ENCODE data around the gene MINDY2. TPM values are rescaled to one million over a fixed set of nuclear protein-coding genes. Genes with fewer than 3 reads are reported as not detected.

The MINDY2 gene, protein sequence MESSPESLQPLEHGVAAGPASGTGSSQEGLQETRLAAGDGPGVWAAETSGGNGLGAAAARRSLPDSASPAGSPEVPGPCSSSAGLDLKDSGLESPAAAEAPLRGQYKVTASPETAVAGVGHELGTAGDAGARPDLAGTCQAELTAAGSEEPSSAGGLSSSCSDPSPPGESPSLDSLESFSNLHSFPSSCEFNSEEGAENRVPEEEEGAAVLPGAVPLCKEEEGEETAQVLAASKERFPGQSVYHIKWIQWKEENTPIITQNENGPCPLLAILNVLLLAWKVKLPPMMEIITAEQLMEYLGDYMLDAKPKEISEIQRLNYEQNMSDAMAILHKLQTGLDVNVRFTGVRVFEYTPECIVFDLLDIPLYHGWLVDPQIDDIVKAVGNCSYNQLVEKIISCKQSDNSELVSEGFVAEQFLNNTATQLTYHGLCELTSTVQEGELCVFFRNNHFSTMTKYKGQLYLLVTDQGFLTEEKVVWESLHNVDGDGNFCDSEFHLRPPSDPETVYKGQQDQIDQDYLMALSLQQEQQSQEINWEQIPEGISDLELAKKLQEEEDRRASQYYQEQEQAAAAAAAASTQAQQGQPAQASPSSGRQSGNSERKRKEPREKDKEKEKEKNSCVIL
- 10 to 100 TPM in 1 of 2 experiments, 1 to 10 TPM in 1; 8.0 to 11.6 TPM for total RNA-seq

DNA sequence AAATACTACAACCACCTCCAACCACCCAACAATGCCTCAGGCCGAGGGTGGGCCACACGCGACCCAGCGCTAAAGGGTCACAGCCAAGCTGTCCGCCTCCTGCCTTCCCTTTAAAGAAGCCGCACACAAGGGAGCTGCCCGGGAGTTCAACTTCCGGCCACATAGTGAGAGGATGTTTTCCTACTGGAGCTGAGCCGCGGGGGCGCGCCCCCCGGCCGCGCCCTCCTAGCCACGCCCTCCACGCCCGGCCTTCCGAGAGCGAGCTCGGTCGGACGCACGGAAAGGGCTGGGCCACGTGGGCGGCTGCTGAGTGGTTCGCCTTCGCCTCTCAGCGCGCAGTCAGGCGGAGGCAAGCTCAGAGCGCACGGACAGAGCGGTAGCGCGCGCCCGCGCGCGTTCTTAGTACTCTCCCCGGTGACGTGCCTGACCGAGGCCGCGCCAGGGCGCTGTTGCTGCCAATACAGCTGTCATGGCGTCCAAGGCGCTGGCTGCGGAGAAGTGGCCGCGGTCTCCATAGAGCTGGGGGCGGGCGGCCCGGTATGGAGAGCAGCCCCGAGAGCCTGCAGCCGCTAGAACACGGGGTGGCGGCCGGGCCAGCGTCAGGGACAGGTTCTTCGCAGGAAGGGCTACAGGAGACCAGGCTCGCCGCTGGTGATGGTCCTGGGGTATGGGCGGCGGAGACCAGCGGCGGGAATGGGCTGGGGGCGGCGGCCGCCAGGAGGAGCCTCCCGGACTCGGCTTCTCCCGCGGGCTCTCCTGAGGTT lies at the start of gene MINDY2:
MINDY2 (plus strand) TSS at position 446 of the 764 bp plus-strand sequence; CDS start at position 540, 94 bp downstream.
- CTCF ChIA-PET: interaction anchor here (0.7 to 2.7 kb wide), 14 partner anchors 9 to 912 kb away, joined by 3 to 32 read pairs (median 3); partner anchors contain the start of gene ADAM10
- peaks cover 9% of the 10 kb centered on the region for H3K4me1 Mint-ChIP-seq (ENCODE audit: low read depth)
- H3K36me3 Mint-ChIP-seq: no peaks in the 10 kb centered on the region
- peak within 1 kb of the TSS; percentile 73 for H3K27ac Mint-ChIP-seq
- H3K27me3 Mint-ChIP-seq: no peaks in the 10 kb centered on the region
- no peak within 1 kb of the TSS for H3K4me3 Mint-ChIP-seq
- intact Hi-C loops (cut with micrococcal nuclease): loop anchor here (1.0 to 5.0 kb wide), 5 partner anchors 22 to 1064 kb away; partner anchors contain the start of genes ADAM10, BNIP2, POLR2M and SLTM
- POLR2A ChIA-PET: interaction anchor here (0.7 to 3.2 kb wide), 11 partner anchors 22 to 438 kb away, joined by 3 to 52 read pairs (median 3); partner anchors contain the start of genes ADAM10 and CCNB2
- H3K9me3 Mint-ChIP-seq: no peaks in the 10 kb centered on the region
- peak; percentile 97 for DNase-seq

DNA sequence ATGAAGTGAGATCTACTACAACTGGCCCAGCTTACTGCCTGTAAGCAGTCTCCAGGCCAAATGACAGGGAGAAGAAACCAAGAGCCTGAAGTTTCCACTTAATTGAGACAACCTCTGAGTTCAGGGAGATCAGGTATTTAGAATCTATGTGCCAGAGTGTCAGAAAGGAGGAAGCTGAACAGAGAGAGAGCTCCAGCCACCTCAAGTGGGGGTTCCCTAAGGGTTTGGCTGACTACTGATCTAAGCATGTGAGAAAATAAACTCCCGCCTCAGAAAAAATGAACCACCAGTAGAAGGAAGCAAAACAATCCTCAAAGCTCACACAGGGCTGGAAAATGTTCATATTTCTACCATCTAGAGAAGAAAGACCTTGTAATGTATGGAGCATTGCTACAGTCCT lies 46.6 kb upstream of the MINDY2 start:
- ChIA-PET POLR2A (interaction anchor here (1.1 kb wide), 1 partner anchor 24 kb away, joined by 3 read pairs; no protein-coding TSS in a partner anchor), CTCF (interaction anchor here (0.6 kb wide), 1 partner anchor 52 kb away, joined by 3 read pairs; no protein-coding TSS in a partner anchor)
- peaks cover 22% of the 10 kb centered on the region for H3K4me1 Mint-ChIP-seq (ENCODE audit: low read depth)
- DNase-seq: no peak
- no peaks in the 10 kb centered on the region for H3K27me3 Mint-ChIP-seq
- peaks cover 6% of the 10 kb centered on the region for H3K36me3 Mint-ChIP-seq
- no peak overlapping the region for H3K4me3 Mint-ChIP-seq
- no peaks in the 10 kb centered on the region for H3K9me3 Mint-ChIP-seq
- no peak overlapping the region for H3K27ac Mint-ChIP-seq
- intact Hi-C loops (cut with micrococcal nuclease): no loop called here

DNA sequence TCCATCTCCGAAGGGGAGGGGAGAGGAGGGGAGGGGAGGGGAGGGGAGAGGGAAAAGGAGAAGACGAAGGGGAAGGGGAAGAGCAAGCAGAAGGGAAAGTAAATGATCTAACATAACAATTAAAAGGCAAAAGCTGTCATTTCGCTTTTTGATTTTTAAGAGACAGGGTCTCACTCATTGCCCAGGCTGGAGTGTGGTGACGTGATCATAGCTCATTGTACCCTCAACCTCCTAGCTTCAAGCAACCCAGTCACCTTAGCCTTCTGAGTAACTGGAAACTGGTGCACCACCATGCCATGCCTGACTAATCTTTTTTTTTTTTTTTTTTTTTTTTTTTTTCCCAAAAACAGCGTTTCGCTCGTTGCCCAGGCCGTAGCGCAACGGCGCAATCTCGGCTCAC lies 44.2 kb upstream of the MINDY2 start:
- Mint-ChIP-seq H3K27ac (no peak overlapping the region), H3K4me1 (ENCODE audit: low read depth) (peaks cover 29% of the 10 kb centered on the region), H3K4me3 (no peak overlapping the region), H3K36me3 (peaks cover 8% of the 10 kb centered on the region), H3K9me3 (peaks cover 3% of the 10 kb centered on the region), H3K27me3 (no peaks in the 10 kb centered on the region)
- no peak for DNase-seq
- ChIA-PET CTCF (no interaction called here), POLR2A (interaction anchor here (0.6 kb wide), 1 partner anchor 23 kb away, joined by 6 read pairs; no protein-coding TSS in a partner anchor)
- intact Hi-C loops (cut with micrococcal nuclease): no loop called here

DNA sequence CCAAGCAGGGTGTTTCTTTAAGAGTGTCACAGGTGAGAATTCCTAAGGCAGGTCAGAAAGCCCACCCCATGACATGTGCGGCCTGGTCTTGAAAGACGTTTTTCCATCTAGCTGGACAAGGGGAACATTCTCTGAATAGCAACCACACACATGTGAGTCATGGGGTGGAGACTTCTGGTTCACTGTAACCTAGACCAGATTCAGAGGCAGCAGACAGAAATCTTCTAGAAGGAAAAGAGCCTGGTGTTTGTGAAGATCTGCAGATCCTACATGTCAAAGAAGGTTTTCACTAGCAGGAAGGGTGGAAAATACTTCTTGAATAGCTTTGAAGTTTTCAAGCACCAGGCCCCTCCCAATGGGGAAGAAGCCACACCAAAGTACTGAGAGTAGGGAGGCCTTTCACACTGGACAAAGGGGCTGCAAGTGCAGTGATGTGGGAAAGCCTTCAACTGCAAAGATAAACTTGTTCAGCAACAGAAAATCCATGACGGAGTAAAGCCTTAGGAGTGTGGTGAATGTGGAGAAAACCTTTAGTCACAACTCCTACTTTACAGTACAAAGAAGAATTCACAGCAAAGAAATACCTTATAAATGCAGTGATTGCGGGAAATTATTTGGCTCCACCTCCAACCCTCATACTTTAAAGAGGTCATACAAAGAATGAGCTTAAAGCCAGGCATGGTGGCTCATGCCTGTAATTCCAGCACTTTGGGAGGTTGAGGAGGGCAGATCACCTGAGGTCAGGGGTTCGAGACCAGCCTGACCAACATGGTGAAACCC lies 39.2 kb upstream of the MINDY2 start:
- H3K4me3 Mint-ChIP-seq: no peak overlapping the region
- ChIA-PET POLR2A (no interaction called here), CTCF (no interaction called here)
- H3K36me3 Mint-ChIP-seq: peaks cover 15% of the 10 kb centered on the region
- intact Hi-C loops (cut with micrococcal nuclease): no loop called here
- DNase-seq: no peak
- peaks cover 49% of the 10 kb centered on the region for H3K4me1 Mint-ChIP-seq (ENCODE audit: low read depth)
- H3K27me3 Mint-ChIP-seq: no peaks in the 10 kb centered on the region
- H3K27ac Mint-ChIP-seq: no peak overlapping the region
- H3K9me3 Mint-ChIP-seq: peaks cover 6% of the 10 kb centered on the region

DNA sequence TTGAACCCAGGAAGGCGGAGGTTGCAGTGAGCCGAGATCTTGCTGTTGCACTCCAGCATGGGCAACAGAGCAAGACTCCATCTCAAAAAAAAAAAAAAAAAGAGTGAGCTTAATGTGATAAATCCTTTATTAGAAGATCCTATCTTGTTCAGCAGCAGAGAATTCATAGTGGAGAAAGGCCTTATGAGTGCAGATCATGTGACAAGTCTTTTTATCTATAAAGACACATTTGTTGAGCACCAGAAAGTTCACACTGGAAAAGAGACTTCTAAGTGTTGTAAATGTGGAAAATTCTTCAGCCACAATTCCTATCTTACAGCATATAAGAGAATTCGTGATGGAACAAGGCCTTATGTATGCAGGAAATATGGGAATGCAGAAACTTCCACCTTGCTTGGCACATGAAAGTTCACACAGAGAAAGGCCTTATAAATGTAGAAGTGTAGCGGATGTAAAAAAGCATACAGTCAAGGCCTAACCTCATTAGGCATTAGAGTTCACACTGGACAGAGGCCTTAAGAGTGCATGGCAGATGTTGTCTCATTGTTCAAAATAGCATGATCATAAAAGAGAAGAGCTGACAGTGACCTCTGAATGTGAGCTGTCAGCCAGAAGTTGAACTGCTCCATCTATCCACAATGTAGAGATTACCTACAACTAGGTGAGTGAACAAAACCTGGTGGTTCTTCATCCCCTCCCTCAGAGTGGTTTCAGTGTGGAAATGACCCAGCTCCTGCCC lies 38.3 kb upstream of the MINDY2 start:
- POLR2A ChIA-PET: no interaction called here
- Mint-ChIP-seq H3K9me3 (peaks cover 6% of the 10 kb centered on the region), H3K27me3 (no peaks in the 10 kb centered on the region), H3K27ac (no peak overlapping the region), H3K36me3 (peaks cover 15% of the 10 kb centered on the region), H3K4me3 (no peak overlapping the region), H3K4me1 (ENCODE audit: low read depth) (peaks cover 56% of the 10 kb centered on the region)
- intact Hi-C loops (cut with micrococcal nuclease): no loop called here
- DNase-seq: no peak
- CTCF ChIA-PET: no interaction called here

DNA sequence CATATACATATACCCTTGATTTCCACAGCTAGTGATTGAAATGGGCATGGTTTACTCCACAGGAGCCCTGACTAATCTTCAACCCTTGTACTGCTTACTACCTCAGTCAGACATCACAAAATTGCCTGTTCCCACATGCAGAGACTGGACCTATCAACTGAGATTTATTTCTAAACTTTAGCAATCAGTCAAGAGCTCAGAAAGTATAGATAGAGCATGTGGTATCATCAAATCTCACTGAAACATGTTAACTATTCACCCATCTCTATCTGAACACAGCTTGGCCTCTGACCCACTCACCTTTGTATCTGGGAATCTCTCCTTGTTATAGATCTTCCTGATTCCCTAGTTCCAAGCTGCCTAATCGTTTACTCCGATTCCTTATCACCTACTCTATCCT lies 36.2 kb upstream of the MINDY2 start:
- CTCF ChIA-PET: no interaction called here
- no peak overlapping the region for H3K27ac Mint-ChIP-seq
- H3K9me3 Mint-ChIP-seq: peaks cover 6% of the 10 kb centered on the region
- POLR2A ChIA-PET: interaction anchor here (0.6 kb wide), 1 partner anchor 195 kb away, joined by 3 read pairs; no protein-coding TSS in a partner anchor
- intact Hi-C loops (cut with micrococcal nuclease): no loop called here
- peaks cover 65% of the 10 kb centered on the region for H3K4me1 Mint-ChIP-seq (ENCODE audit: low read depth)
- DNase-seq: no peak
- no peak overlapping the region for H3K4me3 Mint-ChIP-seq
- H3K36me3 Mint-ChIP-seq: peaks cover 11% of the 10 kb centered on the region
- H3K27me3 Mint-ChIP-seq: no peaks in the 10 kb centered on the region

DNA sequence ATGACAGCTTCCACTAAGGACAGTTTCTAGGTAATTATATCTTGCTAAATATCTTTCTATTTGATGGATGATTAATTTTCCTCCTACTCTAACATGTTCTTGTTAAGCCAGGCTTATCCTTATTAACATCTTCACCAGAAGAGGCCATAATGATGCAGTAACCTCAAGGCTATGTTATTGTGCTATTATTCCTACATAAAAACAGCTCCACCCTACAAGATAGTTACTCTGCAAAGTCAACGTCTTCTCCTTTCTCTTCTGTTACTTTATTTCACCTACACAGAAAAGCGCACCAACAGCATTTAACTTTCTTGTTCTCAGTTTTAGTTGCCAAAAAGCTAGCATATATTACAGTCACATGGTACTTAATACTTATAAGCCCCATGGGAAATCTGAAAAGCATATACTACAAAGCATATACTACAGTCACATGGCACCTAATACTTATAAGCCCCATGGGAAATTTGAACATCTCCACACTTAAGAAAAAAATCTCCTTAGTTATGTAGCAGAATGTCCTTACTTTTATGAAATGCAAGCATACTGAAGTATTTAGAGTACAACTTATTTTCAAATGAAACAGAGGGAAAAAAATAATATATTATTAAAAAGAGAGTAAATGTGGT lies 35.0 kb upstream of the MINDY2 start:
- Mint-ChIP-seq H3K9me3 (peaks cover 6% of the 10 kb centered on the region), H3K27me3 (no peaks in the 10 kb centered on the region), H3K36me3 (peaks cover 11% of the 10 kb centered on the region), H3K27ac (no peak overlapping the region), H3K4me3 (no peak overlapping the region), H3K4me1 (ENCODE audit: low read depth) (peaks cover 63% of the 10 kb centered on the region)
- no peak for DNase-seq
- intact Hi-C loops (cut with micrococcal nuclease): no loop called here
- ChIA-PET CTCF (interaction anchor here (1.2 kb wide), 1 partner anchor 11 kb away, joined by 4 read pairs; no protein-coding TSS in a partner anchor), POLR2A (no interaction called here)

DNA sequence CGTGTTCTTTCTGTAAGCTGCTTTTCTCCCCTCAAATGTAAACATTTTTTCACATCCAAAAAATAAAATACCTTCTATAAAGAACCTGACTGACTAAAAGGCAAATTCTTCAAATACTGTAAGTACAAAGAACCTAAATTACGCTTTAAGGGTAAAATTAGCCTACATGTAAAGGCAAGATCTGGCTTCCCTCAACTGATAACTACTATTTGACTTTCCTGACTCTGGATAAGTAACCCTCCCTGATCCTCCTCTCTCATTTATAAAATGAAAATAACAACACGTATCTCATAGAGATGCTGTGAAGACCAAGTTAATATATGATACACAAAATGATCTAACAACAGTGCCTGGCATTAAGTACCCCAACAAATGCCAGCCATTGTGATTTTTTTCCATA lies 33.8 kb upstream of the MINDY2 start:
- ChIA-PET CTCF (interaction anchor here (1.2 kb wide), 1 partner anchor 9 kb away, joined by 4 read pairs; no protein-coding TSS in a partner anchor), POLR2A (no interaction called here)
- intact Hi-C loops (cut with micrococcal nuclease): no loop called here
- H3K27me3 Mint-ChIP-seq: no peaks in the 10 kb centered on the region
- no peaks in the 10 kb centered on the region for H3K9me3 Mint-ChIP-seq
- no peak overlapping the region for H3K27ac Mint-ChIP-seq
- peaks cover 4% of the 10 kb centered on the region for H3K36me3 Mint-ChIP-seq
- no peak overlapping the region for H3K4me3 Mint-ChIP-seq
- DNase-seq: no peak
- peaks cover 66% of the 10 kb centered on the region for H3K4me1 Mint-ChIP-seq (ENCODE audit: low read depth)

DNA sequence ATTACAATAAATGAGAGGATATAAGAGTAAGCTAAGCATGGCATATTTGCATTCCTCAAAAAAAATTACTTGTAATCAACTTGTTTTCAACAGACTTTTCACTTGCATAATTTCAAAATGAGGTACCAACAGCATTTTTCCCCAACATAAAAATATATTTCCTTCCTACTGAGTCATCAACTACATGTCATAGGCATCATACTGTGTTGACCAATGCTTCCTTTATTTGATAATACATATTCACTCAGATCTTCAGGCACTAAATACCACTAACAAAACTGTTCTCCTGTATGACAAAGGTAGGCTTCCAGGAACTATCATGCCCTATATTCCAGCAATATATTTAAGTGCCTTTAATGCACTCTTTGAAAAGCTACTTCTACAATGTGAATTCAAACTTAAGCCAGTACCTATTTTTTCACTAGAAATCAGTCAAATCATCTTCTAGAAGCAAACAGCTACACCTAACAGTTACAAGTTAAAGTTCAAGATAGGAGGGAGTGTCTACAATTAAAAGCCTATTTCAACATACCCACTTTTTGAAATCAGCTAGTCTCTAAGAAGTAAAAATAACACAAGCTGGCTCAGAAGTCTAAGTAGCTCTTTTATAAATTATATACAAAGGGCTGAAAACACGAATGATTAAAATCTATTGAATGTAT lies 32.9 kb upstream of the MINDY2 start:
- CTCF ChIA-PET: interaction anchor here (0.7 to 1.2 kb wide), 2 partner anchors 12 to 33 kb away, joined by 3 to 5 read pairs; partner anchors contain the start of genes ADAM10 and MINDY2
- Mint-ChIP-seq H3K4me1 (ENCODE audit: low read depth) (peaks cover 67% of the 10 kb centered on the region), H3K9me3 (no peaks in the 10 kb centered on the region), H3K27ac (peak overlapping the region; percentile 67), H3K4me3 (no peak overlapping the region), H3K27me3 (no peaks in the 10 kb centered on the region), H3K36me3 (no peaks in the 10 kb centered on the region)
- intact Hi-C loops (cut with micrococcal nuclease): no loop called here
- no peak for DNase-seq
- POLR2A ChIA-PET: interaction anchor here (1.1 kb wide), 1 partner anchor 33 kb away, joined by 5 read pairs; the partner anchor contains the start of gene MINDY2

DNA sequence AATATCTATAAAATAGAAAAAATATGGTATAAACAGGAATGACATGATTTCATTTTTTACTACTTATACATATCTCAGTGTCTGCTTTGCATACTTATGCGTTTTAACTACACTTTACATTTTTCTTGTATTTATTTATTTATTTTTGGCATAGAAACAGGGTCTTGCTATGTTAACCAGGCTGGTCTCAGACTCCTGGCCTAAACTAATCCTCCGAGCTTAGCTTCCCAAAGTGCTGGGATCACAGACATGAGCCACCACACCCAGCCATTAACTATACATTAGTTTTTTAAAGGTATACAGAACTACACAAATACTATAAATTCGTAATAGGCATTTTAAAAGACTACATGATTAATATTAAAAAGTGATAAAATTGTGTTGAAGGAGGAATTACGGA lies 30.7 kb upstream of the MINDY2 start:
- Mint-ChIP-seq H3K9me3 (no peaks in the 10 kb centered on the region), H3K4me3 (no peak overlapping the region), H3K36me3 (no peaks in the 10 kb centered on the region), H3K4me1 (ENCODE audit: low read depth) (peaks cover 71% of the 10 kb centered on the region), H3K27ac (no peak overlapping the region), H3K27me3 (no peaks in the 10 kb centered on the region)
- ChIA-PET CTCF (interaction anchor here (0.7 kb wide), 1 partner anchor 618 kb away, joined by 4 read pairs; no protein-coding TSS in a partner anchor), POLR2A (no interaction called here)
- intact Hi-C loops (cut with micrococcal nuclease): loop anchor here (10.0 kb wide), 2 partner anchors 286 to 406 kb away; no protein-coding TSS in a partner anchor
- no peak for DNase-seq
